T-helper 1 cell treated with Interleukin-12 subunit alpha and Interleukin-12 subunit beta and Interleukin-4 antibody, amounts not matched to agents 30 μg/mL and 1 μg/mL, for 36 hours (primary cell): ENCODE data around the gene AMPD2.
A peak's percentile ranks its signal among the peaks of the same experiment; 100 is the strongest.

Experiments
- H3K27ac Mint-ChIP-seq: one replicate; pipeline ENCODE4 v1.8.0; 2021; ENCODE audit warnings: mild to moderate bottlenecking, mixed read lengths
- H3K27me3 Mint-ChIP-seq: one replicate; pipeline ENCODE4 v1.8.0; 2021; ENCODE audit warnings: low read depth, mixed read lengths
- H3K36me3 Mint-ChIP-seq: one replicate; pipeline ENCODE4 v1.8.0; 2021; ENCODE audit warnings: low read depth, mixed read lengths
- H3K4me1 Mint-ChIP-seq: one replicate; pipeline ENCODE4 v1.8.0; 2021; ENCODE audit warnings: low read depth, mixed read lengths
- H3K4me3 Mint-ChIP-seq: one replicate; pipeline ENCODE4 v1.8.0; 2021; ENCODE audit warnings: mild to moderate bottlenecking, moderate library complexity, mixed read lengths
- H3K9me3 Mint-ChIP-seq: one replicate; pipeline ENCODE4 v1.8.0; 2021; ENCODE audit warnings: mixed read lengths

Gene AMPD2

GRCh38 chr1:109642626-109643025 is 23.0 kb downstream of the AMPD2 start:
- H3K27ac Mint-ChIP-seq = no peak overlapping the region
- no peak overlapping the region for H3K4me3 Mint-ChIP-seq
- H3K27me3 Mint-ChIP-seq = peaks cover 15% of the 10 kb centered on the region
- H3K36me3 Mint-ChIP-seq = no peaks in the 10 kb centered on the region
- H3K4me1 Mint-ChIP-seq = peaks cover 11% of the 10 kb centered on the region
- no peaks in the 10 kb centered on the region for H3K9me3 Mint-ChIP-seq

- Mint-ChIP-seq H3K4me1 (peaks cover 11% of the 10 kb centered on the region), H3K9me3 (no peaks in the 10 kb centered on the region), H3K27ac (no peak overlapping the region), H3K36me3 (no peaks in the 10 kb centered on the region), H3K27me3 (peaks cover 13% of the 10 kb centered on the region), H3K4me3 (no peak overlapping the region)
Observed at GRCh38 chr1:109643385-109644230, 24.0 kb downstream of the AMPD2 start.

- H3K9me3 Mint-ChIP-seq = no peaks in the 10 kb centered on the region
- H3K27ac Mint-ChIP-seq = no peak overlapping the region
- H3K4me1 Mint-ChIP-seq = peaks cover 14% of the 10 kb centered on the region
- no peak overlapping the region for H3K4me3 Mint-ChIP-seq
- peaks cover 13% of the 10 kb centered on the region for H3K27me3 Mint-ChIP-seq
- H3K36me3 Mint-ChIP-seq = no peaks in the 10 kb centered on the region
Observed at GRCh38 chr1:109644670-109645069, 25.0 kb downstream of the AMPD2 start.

GRCh38 chr1:109649491-109649914 is 29.9 kb downstream of the AMPD2 start:
- no peaks in the 10 kb centered on the region for H3K36me3 Mint-ChIP-seq
- no peak overlapping the region for H3K4me3 Mint-ChIP-seq
- H3K9me3 Mint-ChIP-seq = no peaks in the 10 kb centered on the region
- peaks cover 49% of the 10 kb centered on the region for H3K27me3 Mint-ChIP-seq
- H3K4me1 Mint-ChIP-seq = peaks cover 4% of the 10 kb centered on the region
- no peak overlapping the region for H3K27ac Mint-ChIP-seq

GRCh38 chr1:109650609-109651008 is 31.0 kb downstream of the AMPD2 start:
- Mint-ChIP-seq H3K4me1 (peaks cover 12% of the 10 kb centered on the region), H3K4me3 (no peak overlapping the region), H3K27me3 (peaks cover 54% of the 10 kb centered on the region), H3K36me3 (no peaks in the 10 kb centered on the region), H3K9me3 (no peaks in the 10 kb centered on the region), H3K27ac (no peak overlapping the region)

- no peak overlapping the region for H3K4me3 Mint-ChIP-seq
- H3K9me3 Mint-ChIP-seq = no peaks in the 10 kb centered on the region
- H3K4me1 Mint-ChIP-seq = peaks cover 19% of the 10 kb centered on the region
- peaks cover 1% of the 10 kb centered on the region for H3K36me3 Mint-ChIP-seq
- H3K27me3 Mint-ChIP-seq = peaks cover 46% of the 10 kb centered on the region
- H3K27ac Mint-ChIP-seq = no peak overlapping the region
Observed at GRCh38 chr1:109652402-109652801, 32.8 kb downstream of the AMPD2 start.

- no peaks in the 10 kb centered on the region for H3K9me3 Mint-ChIP-seq
- no peak overlapping the region for H3K4me3 Mint-ChIP-seq
- no peak overlapping the region for H3K27ac Mint-ChIP-seq
- peaks cover 21% of the 10 kb centered on the region for H3K4me1 Mint-ChIP-seq
- peaks cover 44% of the 10 kb centered on the region for H3K27me3 Mint-ChIP-seq
- H3K36me3 Mint-ChIP-seq = peaks cover 2% of the 10 kb centered on the region
Observed at GRCh38 chr1:109653306-109653705, 33.7 kb downstream of the AMPD2 start.

- H3K9me3 Mint-ChIP-seq = no peaks in the 10 kb centered on the region
- H3K27ac Mint-ChIP-seq = no peak overlapping the region
- no peak overlapping the region for H3K4me3 Mint-ChIP-seq
Observed at GRCh38 chr1:109654519-109654918, 34.9 kb downstream of the AMPD2 start.

GRCh38 chr1:109655615-109656519 is 36.2 kb downstream of the AMPD2 start, which contains the start of gene GSTM4:
Gene GSTM4 (plus strand): TSS chr1:109656099. CDS start chr1:109656390, 291 bp downstream.
- peaks cover 3% of the 10 kb centered on the region for H3K36me3 Mint-ChIP-seq

More at GRCh38 chr1:109654519-109654918, 34.9 kb downstream of the AMPD2 start:
- H3K36me3 Mint-ChIP-seq = peaks cover 3% of the 10 kb centered on the region
- peaks cover 44% of the 10 kb centered on the region for H3K27me3 Mint-ChIP-seq
- H3K4me1 Mint-ChIP-seq = peaks cover 17% of the 10 kb centered on the region

GRCh38 chr1:109657395-109657794 is 37.8 kb downstream of the AMPD2 start:
- Mint-ChIP-seq H3K27ac (no peak overlapping the region), H3K9me3 (no peaks in the 10 kb centered on the region), H3K27me3 (peaks cover 24% of the 10 kb centered on the region), H3K36me3 (peaks cover 6% of the 10 kb centered on the region), H3K4me3 (peak overlapping the region; percentile 61), H3K4me1 (peaks cover 20% of the 10 kb centered on the region)

More at GRCh38 chr1:109655615-109656519, 36.2 kb downstream of the AMPD2 start, which contains the start of gene GSTM4:
- peak within 1 kb of the TSS; percentile 96 for H3K27ac Mint-ChIP-seq
- peaks cover 17% of the 10 kb centered on the region for H3K4me1 Mint-ChIP-seq
- peak within 1 kb of the TSS; percentile 96 for H3K4me3 Mint-ChIP-seq
- no peaks in the 10 kb centered on the region for H3K9me3 Mint-ChIP-seq
- H3K27me3 Mint-ChIP-seq = peaks cover 38% of the 10 kb centered on the region

GRCh38 chr1:109657970-109658369 is 38.3 kb downstream of the AMPD2 start:
- Mint-ChIP-seq H3K4me3 (no peak overlapping the region), H3K4me1 (peaks cover 20% of the 10 kb centered on the region), H3K27me3 (peaks cover 20% of the 10 kb centered on the region), H3K36me3 (peaks cover 6% of the 10 kb centered on the region), H3K9me3 (no peaks in the 10 kb centered on the region), H3K27ac (no peak overlapping the region)

- peaks cover 6% of the 10 kb centered on the region for H3K36me3 Mint-ChIP-seq
- H3K27me3 Mint-ChIP-seq = peaks cover 14% of the 10 kb centered on the region
- no peak overlapping the region for H3K4me3 Mint-ChIP-seq
- H3K4me1 Mint-ChIP-seq = peaks cover 20% of the 10 kb centered on the region
- H3K9me3 Mint-ChIP-seq = no peaks in the 10 kb centered on the region
- peak overlapping the region; percentile 28 for H3K27ac Mint-ChIP-seq
Observed at GRCh38 chr1:109658533-109659042, 39.0 kb downstream of the AMPD2 start.

- Mint-ChIP-seq H3K4me3 (no peak overlapping the region), H3K4me1 (peaks cover 20% of the 10 kb centered on the region), H3K36me3 (peaks cover 6% of the 10 kb centered on the region)
Observed at GRCh38 chr1:109659145-109659544, 39.5 kb downstream of the AMPD2 start.

GRCh38 chr1:109659997-109660690 is 40.5 kb downstream of the AMPD2 start:
- Mint-ChIP-seq H3K4me3 (no peak overlapping the region), H3K36me3 (peaks cover 6% of the 10 kb centered on the region), H3K9me3 (no peaks in the 10 kb centered on the region), H3K27ac (no peak overlapping the region), H3K27me3 (no peaks in the 10 kb centered on the region), H3K4me1 (peaks cover 16% of the 10 kb centered on the region)

More at GRCh38 chr1:109659145-109659544, 39.5 kb downstream of the AMPD2 start:
- peak overlapping the region; percentile 28 for H3K27ac Mint-ChIP-seq
- H3K9me3 Mint-ChIP-seq = no peaks in the 10 kb centered on the region
- peaks cover 8% of the 10 kb centered on the region for H3K27me3 Mint-ChIP-seq
